ENCODE measurements around the gene MYL4. TPM values are rescaled to one million over a fixed set of nuclear protein-coding genes. Genes with fewer than 3 reads are reported as not detected.

MYL4 gene
- total and polyA plus RNA-seq, 2 of the 8 experiments (the other 6 are each of a cell fraction or from before 2014, with no cell fraction given): 0.12 TPM; not detected in 1

DNA sequence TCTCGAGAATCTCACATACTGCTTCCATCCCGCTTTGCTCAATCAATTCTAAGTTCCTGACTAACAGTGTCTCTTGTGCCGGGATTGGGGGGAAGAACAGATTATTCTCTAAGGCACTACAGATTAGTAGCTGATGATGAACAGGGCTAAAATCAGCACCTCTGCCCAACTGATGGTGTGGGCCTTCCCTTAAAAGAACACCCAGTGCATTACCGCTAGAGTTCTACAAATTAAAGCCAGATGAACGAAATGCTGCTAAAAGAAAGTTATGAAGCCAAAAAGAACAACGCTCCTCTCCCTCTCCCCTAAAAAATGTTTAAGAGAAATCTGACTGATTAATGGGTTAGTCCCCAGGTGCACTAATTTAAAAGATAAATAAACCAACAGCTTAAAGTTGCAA, 24.5 kb upstream of the MYL4 start:
- no peak overlapping the region for H4K5ac ChIP-seq (ENCODE audit: insufficient read length, low read depth, low read length)
- no peaks in the 10 kb centered on the region for H3K27me3 ChIP-seq (replicated peaks in 1 of 4; ENCODE audit: control insufficient read depth in 3 of 4, extremely low read depth in 1 of 4, insufficient read depth in 3 of 4, low read length in 3 of 4)
- no peak overlapping the region for H3K4me3 ChIP-seq (ENCODE audit: extremely low read depth in 1 of 4, insufficient read depth in 2 of 4, low read depth in 3 of 4, low read length in 4 of 4)
- peaks cover 0 to 6% (median 0%) of the 10 kb centered on the region in 4 experiments; a peak in 4 of 8 replicates for H3K36me3 ChIP-seq (ENCODE audit: control insufficient read depth in 2 of 4, insufficient read depth in 4 of 4, low read length in 3 of 4)
- no peak overlapping the region for H4K8ac ChIP-seq (ENCODE audit: extremely low read depth, insufficient read depth, low read length)
- H2BK120ac ChIP-seq (replicated peaks; ENCODE audit: low read depth, low read length): no peak overlapping the region
- H3K23me2 ChIP-seq (ENCODE audit: low read depth, low read length): peaks cover 3% of the 10 kb centered on the region; the same call in 1 of the 2 replicates
- peaks cover 0 to 4% (median 1%) of the 10 kb centered on the region in 4 experiments; a peak in 4 of 7 replicates for H3K4me1 ChIP-seq (replicated peaks in 1 of 4; ENCODE audit: control insufficient read depth in 3 of 4, insufficient read depth in 4 of 4, low read length in 3 of 4)
- no peak overlapping the region for H2BK12ac ChIP-seq (ENCODE audit: low read depth, low read length)
- no peak overlapping the region for H3K4ac ChIP-seq (replicated peaks; ENCODE audit: insufficient read length, low read depth, low read length)
- no peak for FAIRE-seq
- POLR2A ChIA-PET (ENCODE audit: partially characterized antibody): interaction anchor here (0.6 kb wide), 2 partner anchors 140 to 912 kb away, joined by 3 to 4 read pairs; partner anchors contain the start of gene EFCAB13
- H2AK5ac ChIP-seq (ENCODE audit: low read depth, low read length): no peak overlapping the region
- no peak overlapping the region for H3K14ac ChIP-seq (ENCODE audit: insufficient read length)
- H2AFZ ChIP-seq (ENCODE audit: low read length): no peak overlapping the region
- no peak overlapping the region for H3K9ac ChIP-seq (replicated peaks in 1 of 4; ENCODE audit: extremely low read depth in 1 of 4, low read depth in 3 of 4, low read length in 3 of 4)
- no peak for DNase-seq (ENCODE audit: low read depth in 1 of 2, low spot score in 2 of 2)
- no peak overlapping the region for H2BK20ac ChIP-seq (ENCODE audit: low read length)
- no peak overlapping the region for H3K4me2 ChIP-seq (ENCODE audit: insufficient read depth in 1 of 2, low read depth in 2 of 2, low read length in 2 of 2)
- no peaks in the 10 kb centered on the region for H3K9me3 ChIP-seq (ENCODE audit: insufficient read depth in 2 of 2, low read depth in 1 of 2, low read length in 1 of 2)
- H4K20me1 ChIP-seq (replicated peaks in 1 of 2; ENCODE audit: control insufficient read depth in 1 of 2, insufficient read depth in 2 of 2, low read length in 2 of 2): peaks cover 6 to 8% of the 10 kb centered on the region in 2 experiments
- WGBS, 2 experiments (ENCODE audit: extremely low coverage in 1 of 2, insufficient coverage in 1 of 2, insufficient read length in 1 of 2, insufficient replicate concordance in 2 of 2, low coverage in 1 of 2, low lambda C conversion rate in 2 of 2, missing lambda C conversion rate in 1 of 2): 86% methylated on average over 6 of the region's 6 CpGs; no CpG with 5 or more reads in 1 of the 2 experiments
- H4K91ac ChIP-seq (replicated peaks; ENCODE audit: insufficient read length, low read length): no peak overlapping the region
- no peak overlapping the region for H3K27ac ChIP-seq (ENCODE audit: low read depth, low read length)
- H3K23ac ChIP-seq (ENCODE audit: insufficient read length): no peak overlapping the region
- no peaks in the 10 kb centered on the region; the same call in 1 of the 2 replicates for H3K79me1 ChIP-seq (ENCODE audit: low read depth, low read length)
- no peak overlapping the region for H2BK15ac ChIP-seq (ENCODE audit: low read length)
- no peak overlapping the region for H3K18ac ChIP-seq (ENCODE audit: extremely low read depth, low read length)
- no peak overlapping the region for H2BK5ac ChIP-seq (ENCODE audit: low read depth, low read length)
- CTCF ChIA-PET (ENCODE audit: partially characterized antibody): interaction anchor here (1.1 to 1.5 kb wide), 3 partner anchors 46 to 190 kb away, joined by 3 to 9 read pairs (median 4); no protein-coding TSS in a partner anchor
- H3K56ac ChIP-seq (replicated peaks; ENCODE audit: insufficient read length, low read depth, low read length): no peak overlapping the region
- H3K79me2 ChIP-seq (ENCODE audit: control insufficient read depth in 1 of 2, insufficient read depth in 2 of 2, low read length in 2 of 2): peaks cover 9 to 84% of the 10 kb centered on the region in 2 experiments
- no peak for TF ChIP-seq SAP30 (IDR thresholded peaks at IDR 0.05; ENCODE audit: insufficient read depth, insufficient replicate concordance, low read length)
- TF ChIP-seq EGR1 (IDR thresholded peaks at IDR 0.05; ENCODE audit: borderline replicate concordance, low read depth, low read length): no peak
- TF ChIP-seq TAF7 (optimal IDR thresholded peaks at IDR 0.05; ENCODE audit: borderline replicate concordance, low read depth, low read length): no peak
- no peak for TF ChIP-seq HDAC2 (IDR thresholded peaks at IDR 0.05; ENCODE audit: borderline replicate concordance in 1 of 2, low read depth in 2 of 2, low read length in 2 of 2)
- TF ChIP-seq SP2 (IDR thresholded peaks at IDR 0.05; ENCODE audit: low read length): no peak
- TF ChIP-seq GABPA (IDR thresholded peaks at IDR 0.05; ENCODE audit: borderline replicate concordance, insufficient read depth, low read length): no peak
- no peak for TF ChIP-seq CREB1 (IDR thresholded peaks at IDR 0.05)
- no peak for TF ChIP-seq KDM1A (IDR thresholded peaks at IDR 0.05; ENCODE audit: borderline replicate concordance, low read length)
- TF ChIP-seq, protein P1, sequence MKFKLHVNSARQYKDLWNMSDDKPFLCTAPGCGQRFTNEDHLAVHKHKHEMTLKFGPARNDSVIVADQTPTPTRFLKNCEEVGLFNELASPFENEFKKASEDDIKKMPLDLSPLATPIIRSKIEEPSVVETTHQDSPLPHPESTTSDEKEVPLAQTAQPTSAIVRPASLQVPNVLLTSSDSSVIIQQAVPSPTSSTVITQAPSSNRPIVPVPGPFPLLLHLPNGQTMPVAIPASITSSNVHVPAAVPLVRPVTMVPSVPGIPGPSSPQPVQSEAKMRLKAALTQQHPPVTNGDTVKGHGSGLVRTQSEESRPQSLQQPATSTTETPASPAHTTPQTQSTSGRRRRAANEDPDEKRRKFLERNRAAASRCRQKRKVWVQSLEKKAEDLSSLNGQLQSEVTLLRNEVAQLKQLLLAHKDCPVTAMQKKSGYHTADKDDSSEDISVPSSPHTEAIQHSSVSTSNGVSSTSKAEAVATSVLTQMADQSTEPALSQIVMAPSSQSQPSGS (IDR thresholded peaks at IDR 0.05; ENCODE audit: low read length): no peak
- no peak for TF ChIP-seq RNF2 (IDR thresholded peaks at IDR 0.05; ENCODE audit: borderline replicate concordance, low read depth, low read length, missing control alignments, poor library complexity, severe bottlenecking)
- TF ChIP-seq SP1 (IDR thresholded peaks at IDR 0.05; ENCODE audit: low read depth, low read length): no peak
